ENCODE results near the gene SLC13A4.

The SLC13A4 gene

GRCh38 chr7:135769005-135769802 lies 41.2 kb upstream of the SLC13A4 start:
- Histone ChIP-seq H3K79me2 (no peaks in the 10 kb centered on the region), H3K27me3 (ENCODE audit: control insufficient read depth, insufficient read depth, low read length) (no peaks in the 10 kb centered on the region), H3K36me3 (ENCODE audit: control insufficient read depth, insufficient read depth, low read length) (no peaks in the 10 kb centered on the region), H3K4me1 (no peaks in the 10 kb centered on the region), H3K9ac (no peak overlapping the region), H3K9me3 (ENCODE audit: control insufficient read depth, low read length) (no peaks in the 10 kb centered on the region), H3K27ac (no peak overlapping the region), H2AFZ (no peak overlapping the region), H3K4me2 (ENCODE audit: low read length) (no peak overlapping the region), H3K4me3 (ENCODE audit: low read depth, low read length) (no peak overlapping the region)
- TF ChIP-seq CTCF (IDR thresholded peaks at IDR 0.05): no peak

DNA sequence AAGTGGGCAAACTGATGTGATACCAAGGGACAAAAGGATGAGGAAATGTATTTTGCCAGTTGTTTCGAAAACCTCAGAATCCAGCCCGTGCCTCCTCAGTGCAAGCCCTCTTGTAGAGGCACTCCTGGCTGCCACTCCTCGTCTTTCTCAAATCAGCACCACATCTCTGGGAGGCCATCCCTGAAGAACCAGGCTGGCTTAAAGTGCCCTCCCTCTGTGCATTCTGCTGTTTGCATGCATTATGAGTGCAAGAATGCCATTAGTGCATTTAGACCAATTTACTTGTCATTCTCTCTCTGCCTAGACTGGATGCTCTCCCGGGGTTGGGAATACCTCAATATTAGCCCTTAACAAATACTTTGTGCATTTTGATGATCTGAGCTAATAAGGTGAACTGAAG lies 40.5 kb upstream of the SLC13A4 start:
- TF ChIP-seq CTCF (IDR thresholded peaks at IDR 0.05): no peak
- Histone ChIP-seq H3K4me2 (ENCODE audit: low read length) (no peak overlapping the region), H3K27me3 (ENCODE audit: control insufficient read depth, insufficient read depth, low read length) (no peaks in the 10 kb centered on the region), H2AFZ (no peak overlapping the region), H3K4me1 (no peaks in the 10 kb centered on the region), H3K4me3 (ENCODE audit: low read depth, low read length) (no peak overlapping the region), H3K9ac (no peak overlapping the region), H3K79me2 (no peaks in the 10 kb centered on the region), H3K36me3 (ENCODE audit: control insufficient read depth, insufficient read depth, low read length) (no peaks in the 10 kb centered on the region), H3K27ac (no peak overlapping the region), H3K9me3 (ENCODE audit: control insufficient read depth, low read length) (no peaks in the 10 kb centered on the region)

DNA sequence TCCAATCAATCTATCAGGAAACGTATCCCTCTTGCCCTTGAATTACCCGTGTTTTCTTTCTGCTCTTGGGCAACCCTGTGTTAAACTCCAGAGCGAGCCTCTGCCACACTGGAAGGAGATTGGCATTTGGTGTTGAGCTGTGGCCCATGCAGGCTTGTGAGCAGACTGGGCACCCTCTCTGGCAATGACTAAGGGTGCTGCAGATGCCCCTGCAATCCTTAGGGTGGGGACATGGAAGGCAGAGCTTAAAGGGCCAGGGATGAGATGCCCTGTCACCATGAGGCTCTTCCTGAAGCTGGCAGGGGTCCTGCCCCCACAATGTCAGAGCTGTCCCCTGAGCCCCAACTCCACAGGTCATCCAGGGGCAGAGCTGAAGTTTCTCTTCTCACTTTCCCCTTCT lies 40.1 kb upstream of the SLC13A4 start:
- no peak overlapping the region for H3K27ac ChIP-seq
- no peaks in the 10 kb centered on the region for H3K4me1 ChIP-seq

GRCh38 chr7:135763261-135763660 lies 35.3 kb upstream of the SLC13A4 start:
- no peak for TF ChIP-seq CTCF (IDR thresholded peaks at IDR 0.05)
- Histone ChIP-seq H3K79me2 (no peaks in the 10 kb centered on the region), H3K27me3 (ENCODE audit: control insufficient read depth, insufficient read depth, low read length) (no peaks in the 10 kb centered on the region), H3K9ac (no peak overlapping the region), H3K27ac (no peak overlapping the region), H3K36me3 (ENCODE audit: control insufficient read depth, insufficient read depth, low read length) (no peaks in the 10 kb centered on the region), H3K9me3 (ENCODE audit: control insufficient read depth, low read length) (no peaks in the 10 kb centered on the region), H3K4me2 (ENCODE audit: low read length) (no peak overlapping the region), H2AFZ (no peak overlapping the region), H3K4me3 (ENCODE audit: low read depth, low read length) (no peak overlapping the region), H3K4me1 (no peaks in the 10 kb centered on the region)

More for the DNA sequence above, 40.1 kb upstream of the SLC13A4 start:
- H3K79me2 ChIP-seq: no peaks in the 10 kb centered on the region
- no peaks in the 10 kb centered on the region for H3K36me3 ChIP-seq (ENCODE audit: control insufficient read depth, insufficient read depth, low read length)
- H3K27me3 ChIP-seq (ENCODE audit: control insufficient read depth, insufficient read depth, low read length): no peaks in the 10 kb centered on the region
- no peak overlapping the region for H3K4me3 ChIP-seq (ENCODE audit: low read depth, low read length)
- H3K9ac ChIP-seq: no peak overlapping the region
- H3K9me3 ChIP-seq (ENCODE audit: control insufficient read depth, low read length): no peaks in the 10 kb centered on the region
- no peak for TF ChIP-seq CTCF (IDR thresholded peaks at IDR 0.05)
- no peak overlapping the region for H3K4me2 ChIP-seq (ENCODE audit: low read length)
- H2AFZ ChIP-seq: no peak overlapping the region
